ENCODE results near the gene PAQR6.
"Not testable (repeated sequence)": the region's sequence is repeated elsewhere in the genome, so short reads cannot be mapped to it uniquely, and the experiment has no call there.

PAQR6 gene

DNA sequence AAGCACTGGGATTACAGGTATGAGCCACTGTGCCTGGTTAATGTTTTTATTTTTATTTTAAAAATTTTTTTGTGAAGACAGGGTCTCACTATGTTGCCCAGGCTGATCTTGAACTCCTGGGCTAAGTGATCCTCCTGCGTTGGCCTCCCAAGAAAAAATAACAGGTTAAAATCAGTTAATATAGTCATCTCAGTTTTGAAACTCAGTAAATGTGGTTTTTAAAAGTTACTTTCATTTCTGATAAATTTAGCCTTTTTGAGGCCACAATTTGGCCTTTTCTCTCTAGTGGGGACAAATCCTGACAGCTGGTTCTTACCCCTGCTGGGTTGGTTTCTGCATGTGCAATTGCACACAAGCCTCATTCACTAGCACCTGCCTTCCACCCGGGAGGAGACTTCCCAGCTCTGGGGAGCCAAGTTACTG, 21.7 kb downstream of the PAQR6 start:
- Histone ChIP-seq H3K27ac (no peak overlapping the region), H3K9ac (no peak overlapping the region), H3K79me2 (peaks cover 8% of the 10 kb centered on the region), H3K4me3 (ENCODE audit: low read depth, low read length) (no peak overlapping the region), H3K27me3 (ENCODE audit: control insufficient read depth, insufficient read depth, low read length) (no peaks in the 10 kb centered on the region), H3K36me3 (ENCODE audit: control insufficient read depth, insufficient read depth, low read length) (no peaks in the 10 kb centered on the region), H3K9me3 (ENCODE audit: control insufficient read depth, low read length) (no peaks in the 10 kb centered on the region), H2AFZ (no peak overlapping the region), H3K4me1 (no peaks in the 10 kb centered on the region), H3K4me2 (ENCODE audit: low read length) (no peak overlapping the region)
- TF ChIP-seq, protein P1, sequence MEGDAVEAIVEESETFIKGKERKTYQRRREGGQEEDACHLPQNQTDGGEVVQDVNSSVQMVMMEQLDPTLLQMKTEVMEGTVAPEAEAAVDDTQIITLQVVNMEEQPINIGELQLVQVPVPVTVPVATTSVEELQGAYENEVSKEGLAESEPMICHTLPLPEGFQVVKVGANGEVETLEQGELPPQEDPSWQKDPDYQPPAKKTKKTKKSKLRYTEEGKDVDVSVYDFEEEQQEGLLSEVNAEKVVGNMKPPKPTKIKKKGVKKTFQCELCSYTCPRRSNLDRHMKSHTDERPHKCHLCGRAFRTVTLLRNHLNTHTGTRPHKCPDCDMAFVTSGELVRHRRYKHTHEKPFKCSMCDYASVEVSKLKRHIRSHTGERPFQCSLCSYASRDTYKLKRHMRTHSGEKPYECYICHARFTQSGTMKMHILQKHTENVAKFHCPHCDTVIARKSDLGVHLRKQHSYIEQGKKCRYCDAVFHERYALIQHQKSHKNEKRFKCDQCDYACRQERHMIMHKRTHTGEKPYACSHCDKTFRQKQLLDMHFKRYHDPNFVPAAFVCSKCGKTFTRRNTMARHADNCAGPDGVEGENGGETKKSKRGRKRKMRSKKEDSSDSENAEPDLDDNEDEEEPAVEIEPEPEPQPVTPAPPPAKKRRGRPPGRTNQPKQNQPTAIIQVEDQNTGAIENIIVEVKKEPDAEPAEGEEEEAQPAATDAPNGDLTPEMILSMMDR (IDR thresholded peaks at IDR 0.05): no peak

DNA sequence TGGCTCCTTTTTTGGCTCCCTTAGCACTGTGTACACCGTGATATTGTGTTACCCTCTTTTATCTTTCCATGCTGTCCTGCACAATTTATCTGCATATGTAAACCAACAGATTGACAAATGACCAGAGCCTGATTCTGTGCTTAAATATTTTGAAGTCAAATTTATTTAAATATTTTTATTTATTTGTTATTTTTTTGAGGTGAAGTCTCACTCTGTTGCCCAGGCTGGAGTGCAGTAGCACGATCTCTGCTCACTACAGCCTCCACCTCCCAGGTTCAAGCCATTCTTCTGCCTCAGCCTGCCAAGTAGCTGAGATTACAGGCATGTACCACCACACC, 22.2 kb downstream of the PAQR6 start:
- Histone ChIP-seq H3K27ac (no peak overlapping the region), H3K36me3 (ENCODE audit: control insufficient read depth, insufficient read depth, low read length) (no peaks in the 10 kb centered on the region), H3K27me3 (ENCODE audit: control insufficient read depth, insufficient read depth, low read length) (no peaks in the 10 kb centered on the region), H3K9me3 (ENCODE audit: control insufficient read depth, low read length) (no peaks in the 10 kb centered on the region), H3K4me3 (ENCODE audit: low read depth, low read length) (no peak overlapping the region), H3K9ac (no peak overlapping the region), H3K79me2 (peaks cover 8% of the 10 kb centered on the region), H2AFZ (no peak overlapping the region), H3K4me1 (no peaks in the 10 kb centered on the region), H3K4me2 (ENCODE audit: low read length) (no peak overlapping the region)
- TF ChIP-seq, protein P1 (IDR thresholded peaks at IDR 0.05): no peak

DNA sequence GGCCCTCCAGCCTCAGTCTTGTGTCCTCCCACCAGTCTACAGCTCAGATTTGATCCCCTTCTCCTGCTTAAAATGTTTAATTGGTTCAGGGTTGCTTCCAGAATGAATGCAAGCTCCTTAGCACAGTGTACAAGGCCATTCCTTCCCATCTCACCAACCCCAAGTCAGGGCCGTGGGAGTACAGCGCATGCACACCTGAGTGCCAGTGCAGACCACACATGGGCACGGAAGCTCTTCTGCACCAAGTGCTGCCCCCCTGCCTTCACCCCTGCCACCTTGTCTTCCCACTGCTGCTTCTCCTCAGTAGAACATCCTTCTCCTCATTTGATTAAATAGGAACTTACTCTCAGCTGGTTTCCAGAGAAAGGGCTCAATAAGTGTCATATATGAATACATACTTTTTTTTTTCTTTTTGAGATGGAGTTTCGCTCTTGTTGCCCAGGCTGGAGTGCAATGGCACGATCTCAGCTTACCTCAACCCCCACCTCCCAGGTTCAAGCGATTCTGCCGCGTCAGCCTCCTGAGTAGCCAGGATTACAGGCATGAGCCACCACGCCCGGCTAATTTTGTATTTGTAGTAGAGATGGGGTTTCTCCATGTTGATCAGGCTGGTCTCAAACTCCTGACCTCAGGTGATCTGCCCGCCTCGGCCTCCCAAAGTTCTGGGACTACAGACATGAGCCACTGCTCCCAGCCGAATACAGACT, 25.7 kb downstream of the PAQR6 start:
- peaks cover 8% of the 10 kb centered on the region for H3K4me1 ChIP-seq
- H2AFZ ChIP-seq: no peak overlapping the region
- H3K27me3 ChIP-seq (ENCODE audit: control insufficient read depth, insufficient read depth, low read length): no peaks in the 10 kb centered on the region
- H3K9me3 ChIP-seq (ENCODE audit: control insufficient read depth, low read length): no peaks in the 10 kb centered on the region
- TF ChIP-seq, protein P1 (IDR thresholded peaks at IDR 0.05): no peak
- no peaks in the 10 kb centered on the region for H3K36me3 ChIP-seq (ENCODE audit: control insufficient read depth, insufficient read depth, low read length)
- H3K27ac ChIP-seq: no peak overlapping the region
- H3K79me2 ChIP-seq: peaks cover 11% of the 10 kb centered on the region
- H3K4me3 ChIP-seq (ENCODE audit: low read depth, low read length): no peak overlapping the region
- no peak overlapping the region for H3K9ac ChIP-seq
- H3K4me2 ChIP-seq (ENCODE audit: low read length): no peak overlapping the region

DNA sequence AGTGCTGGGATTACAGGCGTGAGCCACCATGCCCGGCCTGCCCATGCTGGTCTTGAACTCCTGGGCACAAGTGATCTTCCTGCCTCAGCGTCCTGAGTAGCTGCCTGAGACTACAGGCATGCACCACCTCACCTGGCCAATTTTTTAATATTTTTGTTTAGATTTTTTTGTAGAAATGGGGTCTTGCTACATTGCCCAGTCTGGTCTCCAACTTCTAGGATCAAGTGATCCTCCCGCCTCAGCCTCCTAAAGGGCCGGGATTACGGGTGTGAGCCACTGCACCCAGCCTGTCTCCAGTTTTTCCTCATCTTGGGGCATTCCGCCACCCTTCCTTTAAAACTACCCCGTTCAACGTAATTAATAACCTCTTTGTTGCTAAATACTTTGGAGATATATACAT, 27.6 kb downstream of the PAQR6 start:
- H3K27ac ChIP-seq: no peak overlapping the region
- H3K4me3 ChIP-seq (ENCODE audit: low read depth, low read length): no peak overlapping the region
- no peaks in the 10 kb centered on the region for H3K27me3 ChIP-seq (ENCODE audit: control insufficient read depth, insufficient read depth, low read length)
- no peak overlapping the region for H2AFZ ChIP-seq
- TF ChIP-seq, protein P1 (IDR thresholded peaks at IDR 0.05): no peak
- H3K4me1 ChIP-seq: peaks cover 8% of the 10 kb centered on the region
- peaks cover 11% of the 10 kb centered on the region for H3K79me2 ChIP-seq
- H3K4me2 ChIP-seq (ENCODE audit: low read length): no peak overlapping the region
- H3K9me3 ChIP-seq (ENCODE audit: control insufficient read depth, low read length): no peaks in the 10 kb centered on the region
- no peaks in the 10 kb centered on the region for H3K36me3 ChIP-seq (ENCODE audit: control insufficient read depth, insufficient read depth, low read length)
- no peak overlapping the region for H3K9ac ChIP-seq

DNA sequence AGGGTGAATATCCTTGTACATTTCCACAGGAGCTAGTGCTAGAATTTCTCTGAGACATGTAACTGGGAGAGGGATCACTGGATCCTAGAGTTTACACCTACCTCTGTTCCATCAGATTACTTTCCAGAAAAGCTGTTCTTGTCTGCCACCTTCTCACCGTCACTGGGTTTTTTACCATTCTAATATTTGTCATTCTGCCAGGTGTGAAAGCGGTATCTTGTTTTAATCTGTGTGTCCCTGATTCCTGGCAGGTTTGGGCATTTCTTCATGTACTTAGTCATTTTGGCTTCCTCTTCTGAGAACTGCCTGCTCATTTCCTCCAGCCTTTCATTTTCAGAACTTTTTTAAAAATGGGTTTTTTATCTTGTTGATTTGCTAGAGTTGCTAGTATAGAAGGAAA, 30.0 kb downstream of the PAQR6 start:
- peak overlapping the region; percentile 66 for H3K4me2 ChIP-seq (ENCODE audit: low read length)
- H3K36me3 ChIP-seq (ENCODE audit: control insufficient read depth, insufficient read depth, low read length): no peaks in the 10 kb centered on the region
- H3K4me1 ChIP-seq: peaks cover 8% of the 10 kb centered on the region
- H3K27ac ChIP-seq: peak overlapping the region; percentile 65
- TF ChIP-seq, protein P1 (IDR thresholded peaks at IDR 0.05): no peak
- peaks cover 13% of the 10 kb centered on the region for H3K79me2 ChIP-seq
- H3K27me3 ChIP-seq (ENCODE audit: control insufficient read depth, insufficient read depth, low read length): no peaks in the 10 kb centered on the region
- no peaks in the 10 kb centered on the region for H3K9me3 ChIP-seq (ENCODE audit: control insufficient read depth, low read length)
- H2AFZ ChIP-seq: no peak overlapping the region
- peak overlapping the region; percentile 37 for H3K4me3 ChIP-seq (ENCODE audit: low read depth, low read length)
- no peak overlapping the region for H3K9ac ChIP-seq

DNA sequence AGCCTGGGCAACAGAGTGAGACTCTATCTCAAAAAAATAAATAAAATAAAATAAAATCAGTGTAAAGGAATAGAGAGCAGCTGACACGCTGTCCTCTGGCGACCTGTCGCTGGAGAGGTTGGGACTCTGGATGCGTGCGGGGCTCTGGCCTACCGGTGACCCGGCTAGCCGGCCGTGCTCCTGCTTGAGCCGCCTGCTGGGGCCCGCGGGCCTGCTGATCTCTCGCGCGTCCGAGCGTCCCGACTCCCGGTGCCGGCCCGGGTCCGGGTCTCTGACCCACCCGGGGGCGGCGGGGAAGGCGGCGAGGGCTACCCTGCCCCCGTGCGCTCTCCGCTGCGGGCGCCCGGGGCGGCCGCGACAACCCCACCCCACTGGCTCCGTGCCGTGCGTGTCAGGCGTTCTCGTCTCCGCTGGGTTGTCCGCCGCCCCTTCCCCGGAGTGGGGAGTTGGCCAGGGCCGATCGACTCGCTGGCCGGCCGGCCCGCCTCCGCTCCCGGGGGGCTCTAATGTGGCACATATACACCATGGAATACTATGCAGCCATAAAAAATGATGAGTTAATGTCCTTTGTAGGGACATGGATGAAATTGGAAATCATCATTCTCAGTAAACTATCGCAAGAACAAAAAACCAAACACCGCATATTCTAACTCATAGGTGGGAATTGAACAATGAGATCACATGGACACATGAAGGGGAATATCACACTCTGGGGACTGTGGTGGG, 31.3 kb downstream of the PAQR6 start:
- H3K4me1 ChIP-seq; H3K4me3 ChIP-seq (ENCODE audit: low read depth, low read length); H3K79me2 ChIP-seq; H3K9me3 ChIP-seq (ENCODE audit: control insufficient read depth, low read length); H3K9ac ChIP-seq; H3K27me3 ChIP-seq (ENCODE audit: control insufficient read depth, insufficient read depth, low read length); H3K4me2 ChIP-seq (ENCODE audit: low read length); H2AFZ ChIP-seq; H3K36me3 ChIP-seq (ENCODE audit: control insufficient read depth, insufficient read depth, low read length); H3K27ac ChIP-seq: not testable (repeated sequence)
